ENCODE measurements around the gene LYSMD4.

Gene LYSMD4

GRCh38 chr15:99692825-99693224, 40.4 kb downstream of the LYSMD4 start:
- no peak for DNase-seq (ENCODE audit: low read depth)
- no peak overlapping the region for H3K4me3 ChIP-seq (ENCODE audit: low read depth, low read length)
- TF ChIP-seq MYC (IDR thresholded peaks at IDR 0.05; ENCODE audit: low read depth, low read length) = no peak
- TF ChIP-seq POLR2A (IDR thresholded peaks at IDR 0.05; ENCODE audit: extremely low read depth, insufficient read length) = no peak
- TF ChIP-seq, protein P1, sequence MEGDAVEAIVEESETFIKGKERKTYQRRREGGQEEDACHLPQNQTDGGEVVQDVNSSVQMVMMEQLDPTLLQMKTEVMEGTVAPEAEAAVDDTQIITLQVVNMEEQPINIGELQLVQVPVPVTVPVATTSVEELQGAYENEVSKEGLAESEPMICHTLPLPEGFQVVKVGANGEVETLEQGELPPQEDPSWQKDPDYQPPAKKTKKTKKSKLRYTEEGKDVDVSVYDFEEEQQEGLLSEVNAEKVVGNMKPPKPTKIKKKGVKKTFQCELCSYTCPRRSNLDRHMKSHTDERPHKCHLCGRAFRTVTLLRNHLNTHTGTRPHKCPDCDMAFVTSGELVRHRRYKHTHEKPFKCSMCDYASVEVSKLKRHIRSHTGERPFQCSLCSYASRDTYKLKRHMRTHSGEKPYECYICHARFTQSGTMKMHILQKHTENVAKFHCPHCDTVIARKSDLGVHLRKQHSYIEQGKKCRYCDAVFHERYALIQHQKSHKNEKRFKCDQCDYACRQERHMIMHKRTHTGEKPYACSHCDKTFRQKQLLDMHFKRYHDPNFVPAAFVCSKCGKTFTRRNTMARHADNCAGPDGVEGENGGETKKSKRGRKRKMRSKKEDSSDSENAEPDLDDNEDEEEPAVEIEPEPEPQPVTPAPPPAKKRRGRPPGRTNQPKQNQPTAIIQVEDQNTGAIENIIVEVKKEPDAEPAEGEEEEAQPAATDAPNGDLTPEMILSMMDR (IDR thresholded peaks at IDR 0.05; ENCODE audit: low read depth, low read length) = no peak
- TF ChIP-seq, protein P2, sequence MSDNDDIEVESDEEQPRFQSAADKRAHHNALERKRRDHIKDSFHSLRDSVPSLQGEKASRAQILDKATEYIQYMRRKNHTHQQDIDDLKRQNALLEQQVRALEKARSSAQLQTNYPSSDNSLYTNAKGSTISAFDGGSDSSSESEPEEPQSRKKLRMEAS (IDR thresholded peaks at IDR 0.05; ENCODE audit: low read depth, low read length) = no peak

GRCh38 chr15:99686290-99686689, 46.9 kb downstream of the LYSMD4 start:
- DNase-seq (ENCODE audit: low read depth) = no peak
- H3K4me3 ChIP-seq (ENCODE audit: low read depth, low read length) = no peak overlapping the region
- TF ChIP-seq MYC (IDR thresholded peaks at IDR 0.05; ENCODE audit: low read depth, low read length) (no peak), POLR2A (IDR thresholded peaks at IDR 0.05; ENCODE audit: extremely low read depth, insufficient read length) (no peak)
- TF ChIP-seq, protein P2 (IDR thresholded peaks at IDR 0.05; ENCODE audit: low read depth, low read length) = no peak
- TF ChIP-seq, protein P1 (IDR thresholded peaks at IDR 0.05; ENCODE audit: low read depth, low read length) = no peak

DNA sequence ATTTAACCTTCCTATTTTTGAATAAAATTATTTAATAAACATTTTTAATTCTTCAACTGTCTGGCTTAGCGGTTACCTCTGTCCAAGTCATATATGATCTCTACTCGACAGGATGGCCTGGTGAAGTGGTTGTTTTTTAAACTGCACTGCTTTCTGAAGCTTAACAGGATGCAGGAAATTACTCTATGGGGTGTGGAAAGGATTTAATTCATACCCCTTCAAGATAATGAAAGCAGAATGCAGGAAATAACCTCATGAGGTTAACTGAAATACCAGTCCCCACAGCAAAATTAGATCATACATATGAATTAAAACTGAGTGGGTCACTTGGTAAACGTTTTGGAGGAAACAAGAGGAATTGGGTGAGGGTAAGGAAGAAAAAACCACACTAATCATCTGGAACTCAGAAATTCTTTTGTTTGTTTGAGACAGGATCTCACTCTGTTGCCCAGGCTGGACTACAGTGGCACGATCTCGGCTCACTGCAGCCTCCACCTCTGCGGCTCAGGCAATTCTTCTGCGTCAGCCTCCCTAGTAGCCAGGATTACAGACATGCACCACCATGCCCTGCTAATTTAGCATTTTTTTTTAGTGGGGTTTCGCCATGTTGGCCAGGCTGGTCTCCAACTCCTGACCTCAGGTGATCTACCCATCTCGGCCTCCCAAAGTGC, 50.1 kb downstream of the LYSMD4 start:
- TF ChIP-seq, protein P1 (IDR thresholded peaks at IDR 0.05; ENCODE audit: low read depth, low read length) = no peak
- TF ChIP-seq MYC (IDR thresholded peaks at IDR 0.05; ENCODE audit: low read depth, low read length) (no peak), POLR2A (IDR thresholded peaks at IDR 0.05; ENCODE audit: extremely low read depth, insufficient read length) (no peak)
- TF ChIP-seq, protein P2 (IDR thresholded peaks at IDR 0.05; ENCODE audit: low read depth, low read length) = no peak
- DNase-seq (ENCODE audit: low read depth) = no peak
- no peak overlapping the region for H3K4me3 ChIP-seq (ENCODE audit: low read depth, low read length)

DNA sequence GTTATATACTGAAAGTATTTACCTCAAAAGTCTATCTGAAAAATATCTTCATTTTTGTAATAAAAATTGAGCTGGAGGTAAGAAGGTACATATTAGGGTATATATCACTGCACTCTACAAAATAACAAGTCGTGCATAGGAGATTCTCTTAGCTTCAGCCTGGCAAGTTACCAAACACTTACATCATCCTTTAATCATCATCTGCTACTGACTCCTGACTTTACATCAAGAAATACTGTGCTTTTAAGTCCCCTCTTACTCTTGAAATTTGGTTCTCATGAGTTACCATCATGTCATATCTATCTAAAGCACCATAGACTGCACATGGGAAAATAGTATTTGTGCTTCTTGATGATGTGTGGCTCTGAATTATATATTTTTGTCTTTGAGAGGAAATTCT, 50.8 kb downstream of the LYSMD4 start:
- H3K4me3 ChIP-seq (ENCODE audit: low read depth, low read length) = no peak overlapping the region
- no peak for DNase-seq (ENCODE audit: low read depth)
- no peak for TF ChIP-seq MYC (IDR thresholded peaks at IDR 0.05; ENCODE audit: low read depth, low read length)
- TF ChIP-seq, protein P2 (IDR thresholded peaks at IDR 0.05; ENCODE audit: low read depth, low read length) = no peak
- TF ChIP-seq, protein P1 (IDR thresholded peaks at IDR 0.05; ENCODE audit: low read depth, low read length) = no peak
- TF ChIP-seq POLR2A (IDR thresholded peaks at IDR 0.05; ENCODE audit: extremely low read depth, insufficient read length) = no peak

DNA sequence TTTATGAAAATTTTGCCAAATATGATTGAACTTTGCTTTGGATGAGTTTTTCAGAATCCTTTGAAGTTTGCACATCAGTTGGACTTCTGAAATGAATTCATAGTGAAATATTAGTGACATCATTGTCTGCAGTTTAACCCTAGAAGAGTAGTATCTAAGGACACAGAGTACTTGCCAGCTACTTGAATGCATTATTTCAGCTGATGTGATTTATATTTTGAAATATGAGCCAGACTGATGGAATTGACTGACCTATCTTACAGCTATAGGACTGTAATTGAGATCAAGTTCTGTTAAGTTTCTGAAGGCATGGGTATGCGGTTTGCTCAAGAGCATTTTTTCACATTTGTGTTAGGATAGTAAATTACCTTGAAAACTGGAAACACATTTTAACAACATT, 51.2 kb downstream of the LYSMD4 start:
- no peak overlapping the region for H3K4me3 ChIP-seq (ENCODE audit: low read depth, low read length)
- TF ChIP-seq, protein P1 (IDR thresholded peaks at IDR 0.05; ENCODE audit: low read depth, low read length) = no peak
- TF ChIP-seq, protein P2 (IDR thresholded peaks at IDR 0.05; ENCODE audit: low read depth, low read length) = no peak
- no peak for DNase-seq (ENCODE audit: low read depth)
